Raji (cell line): Measurements from ENCODE around the gene ZNF680.

Experiments used
- POLR2A ChIP-seq: IDR thresholded peaks from 2 replicates; pipeline ENCODE4 v1.6.1; 2011; ENCODE audit warnings: low read depth, low read length, control low read depth; ENCODE audit not compliant: insufficient read depth

The ZNF680 gene

GRCh38 chr7:64498270-64498669, 64.6 kb downstream of the ZNF680 start:
- TF ChIP-seq POLR2A, result no peak

GRCh38 chr7:64494912-64495461, 67.9 kb downstream of the ZNF680 start:
- no peak for TF ChIP-seq POLR2A

- no peak for TF ChIP-seq POLR2A
These were observed 77.2 kb downstream of the ZNF680 start for GRCh38 chr7:64485623-64486022.
